ENCODE data around the gene BEND6.

BEND6 gene

GRCh38 chr6:56913285-56914074 is 41.4 kb upstream of the BEND6 start:
- Histone ChIP-seq H3K36me3 (ENCODE audit: control insufficient read depth, insufficient read depth, low read length) (no peaks in the 10 kb centered on the region), H3K4me3 (replicated peaks; ENCODE audit: low read depth, low read length) (no peak overlapping the region), H3K27me3 (replicated peaks; ENCODE audit: control insufficient read depth, insufficient read depth, low read length) (no peaks in the 10 kb centered on the region)
- TF ChIP-seq, protein P1, sequence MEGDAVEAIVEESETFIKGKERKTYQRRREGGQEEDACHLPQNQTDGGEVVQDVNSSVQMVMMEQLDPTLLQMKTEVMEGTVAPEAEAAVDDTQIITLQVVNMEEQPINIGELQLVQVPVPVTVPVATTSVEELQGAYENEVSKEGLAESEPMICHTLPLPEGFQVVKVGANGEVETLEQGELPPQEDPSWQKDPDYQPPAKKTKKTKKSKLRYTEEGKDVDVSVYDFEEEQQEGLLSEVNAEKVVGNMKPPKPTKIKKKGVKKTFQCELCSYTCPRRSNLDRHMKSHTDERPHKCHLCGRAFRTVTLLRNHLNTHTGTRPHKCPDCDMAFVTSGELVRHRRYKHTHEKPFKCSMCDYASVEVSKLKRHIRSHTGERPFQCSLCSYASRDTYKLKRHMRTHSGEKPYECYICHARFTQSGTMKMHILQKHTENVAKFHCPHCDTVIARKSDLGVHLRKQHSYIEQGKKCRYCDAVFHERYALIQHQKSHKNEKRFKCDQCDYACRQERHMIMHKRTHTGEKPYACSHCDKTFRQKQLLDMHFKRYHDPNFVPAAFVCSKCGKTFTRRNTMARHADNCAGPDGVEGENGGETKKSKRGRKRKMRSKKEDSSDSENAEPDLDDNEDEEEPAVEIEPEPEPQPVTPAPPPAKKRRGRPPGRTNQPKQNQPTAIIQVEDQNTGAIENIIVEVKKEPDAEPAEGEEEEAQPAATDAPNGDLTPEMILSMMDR (IDR thresholded peaks at IDR 0.05; ENCODE audit: insufficient read depth, low read length, poor library complexity, severe bottlenecking) = no peak
- DNase-seq (ENCODE audit: extremely low read depth, insufficient read length) = no peak

GRCh38 chr6:56914798-56915658 is 39.9 kb upstream of the BEND6 start:
- Histone ChIP-seq H3K4me3 (replicated peaks; ENCODE audit: low read depth, low read length) (no peak overlapping the region), H3K27me3 (replicated peaks; ENCODE audit: control insufficient read depth, insufficient read depth, low read length) (no peaks in the 10 kb centered on the region), H3K36me3 (ENCODE audit: control insufficient read depth, insufficient read depth, low read length) (no peaks in the 10 kb centered on the region)
- DNase-seq (ENCODE audit: extremely low read depth, insufficient read length) = no peak
- TF ChIP-seq, protein P1 (IDR thresholded peaks at IDR 0.05; ENCODE audit: insufficient read depth, low read length, poor library complexity, severe bottlenecking) = no peak

DNA sequence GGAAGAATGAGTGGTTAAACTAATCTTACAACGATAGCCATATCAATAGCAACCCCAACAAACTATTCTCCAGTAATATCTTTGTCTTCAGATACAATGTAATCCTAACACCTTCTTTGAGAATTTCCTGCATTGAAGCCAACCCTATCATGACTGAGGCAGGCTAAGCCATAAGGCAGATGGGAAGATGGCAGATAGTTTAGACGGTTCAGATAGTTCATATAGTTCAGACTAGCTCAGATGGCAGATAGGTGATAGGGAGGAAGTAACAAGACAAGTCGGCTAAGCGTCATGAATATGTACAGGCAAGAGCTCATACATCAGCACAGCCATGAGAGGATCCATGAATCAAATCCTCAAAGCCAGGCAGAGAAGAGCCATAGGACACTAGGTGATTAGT is 39.1 kb upstream of the BEND6 start:
- Histone ChIP-seq H3K36me3 (ENCODE audit: control insufficient read depth, insufficient read depth, low read length) (no peaks in the 10 kb centered on the region), H3K4me3 (replicated peaks; ENCODE audit: low read depth, low read length) (no peak overlapping the region), H3K27me3 (replicated peaks; ENCODE audit: control insufficient read depth, insufficient read depth, low read length) (no peaks in the 10 kb centered on the region)
- TF ChIP-seq, protein P1 (IDR thresholded peaks at IDR 0.05; ENCODE audit: insufficient read depth, low read length, poor library complexity, severe bottlenecking) = no peak
- no peak for DNase-seq (ENCODE audit: extremely low read depth, insufficient read length)

DNA sequence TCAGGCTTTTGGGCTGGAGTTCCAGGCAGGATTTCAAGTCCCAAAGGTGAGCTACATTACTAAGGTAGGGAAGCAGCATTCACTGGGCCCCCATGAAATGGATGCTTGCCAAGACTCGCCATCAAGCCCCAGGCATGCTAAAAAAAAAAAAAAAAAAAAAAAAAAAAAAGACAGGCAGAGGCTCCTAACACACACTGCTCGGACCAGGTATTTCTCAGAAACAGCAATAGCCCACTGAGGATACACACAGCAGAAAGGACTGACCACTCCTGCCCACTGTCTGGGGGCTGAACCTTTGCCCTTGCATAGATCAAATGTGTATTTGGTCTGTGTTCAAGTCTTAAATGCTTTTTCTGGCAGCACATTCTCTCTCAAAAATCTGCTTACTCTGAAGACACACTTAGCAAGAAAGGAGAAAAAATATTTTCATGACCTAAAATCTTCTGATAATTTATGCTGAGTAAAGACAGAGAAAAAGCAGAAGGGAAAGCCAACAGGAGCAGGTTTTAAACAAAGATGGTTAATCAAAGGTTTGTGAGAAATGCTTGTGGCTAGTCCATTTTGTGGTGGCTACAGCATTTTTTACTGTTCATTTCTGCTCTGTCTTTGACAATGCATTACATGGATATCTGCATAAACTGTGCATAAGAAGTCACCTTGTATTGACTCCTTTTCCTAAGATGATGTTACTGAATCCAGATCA is 37.9 kb upstream of the BEND6 start:
- Histone ChIP-seq H3K27me3 (replicated peaks; ENCODE audit: control insufficient read depth, insufficient read depth, low read length) (no peaks in the 10 kb centered on the region), H3K4me3 (replicated peaks; ENCODE audit: low read depth, low read length) (no peak overlapping the region), H3K36me3 (ENCODE audit: control insufficient read depth, insufficient read depth, low read length) (no peaks in the 10 kb centered on the region)
- TF ChIP-seq, protein P1 (IDR thresholded peaks at IDR 0.05; ENCODE audit: insufficient read depth, low read length, poor library complexity, severe bottlenecking) = no peak
- no peak for DNase-seq (ENCODE audit: extremely low read depth, insufficient read length)

GRCh38 chr6:56922645-56923044 is 32.3 kb upstream of the BEND6 start:
- TF ChIP-seq, protein P1 (IDR thresholded peaks at IDR 0.05; ENCODE audit: insufficient read depth, low read length, poor library complexity, severe bottlenecking) = no peak
- no peak for DNase-seq (ENCODE audit: extremely low read depth, insufficient read length)

More at GRCh38 chr6:56922645-56923044, 32.3 kb upstream of the BEND6 start:
- Histone ChIP-seq H3K27me3 (replicated peaks; ENCODE audit: control insufficient read depth, insufficient read depth, low read length) (no peaks in the 10 kb centered on the region), H3K4me3 (replicated peaks; ENCODE audit: low read depth, low read length) (no peak overlapping the region), H3K36me3 (ENCODE audit: control insufficient read depth, insufficient read depth, low read length) (no peaks in the 10 kb centered on the region)

All from GM06990 (cell line).